Hematopoietic multipotent progenitor cell treated with erythropoietin and hydrocortisone succinate and interleukin-3 and kit ligand, for 6 days (in vitro differentiated cells): ENCODE data around the gene OLA1.
"Not testable (repeated sequence)": the region's sequence is repeated elsewhere in the genome, so short reads cannot be mapped to it uniquely, and the experiment has no call there.

Experiments
- DNase-seq: peaks from one replicate; pipeline ENCODE4 v3.0.0-alpha.2; 2015

The OLA1 gene

DNA sequence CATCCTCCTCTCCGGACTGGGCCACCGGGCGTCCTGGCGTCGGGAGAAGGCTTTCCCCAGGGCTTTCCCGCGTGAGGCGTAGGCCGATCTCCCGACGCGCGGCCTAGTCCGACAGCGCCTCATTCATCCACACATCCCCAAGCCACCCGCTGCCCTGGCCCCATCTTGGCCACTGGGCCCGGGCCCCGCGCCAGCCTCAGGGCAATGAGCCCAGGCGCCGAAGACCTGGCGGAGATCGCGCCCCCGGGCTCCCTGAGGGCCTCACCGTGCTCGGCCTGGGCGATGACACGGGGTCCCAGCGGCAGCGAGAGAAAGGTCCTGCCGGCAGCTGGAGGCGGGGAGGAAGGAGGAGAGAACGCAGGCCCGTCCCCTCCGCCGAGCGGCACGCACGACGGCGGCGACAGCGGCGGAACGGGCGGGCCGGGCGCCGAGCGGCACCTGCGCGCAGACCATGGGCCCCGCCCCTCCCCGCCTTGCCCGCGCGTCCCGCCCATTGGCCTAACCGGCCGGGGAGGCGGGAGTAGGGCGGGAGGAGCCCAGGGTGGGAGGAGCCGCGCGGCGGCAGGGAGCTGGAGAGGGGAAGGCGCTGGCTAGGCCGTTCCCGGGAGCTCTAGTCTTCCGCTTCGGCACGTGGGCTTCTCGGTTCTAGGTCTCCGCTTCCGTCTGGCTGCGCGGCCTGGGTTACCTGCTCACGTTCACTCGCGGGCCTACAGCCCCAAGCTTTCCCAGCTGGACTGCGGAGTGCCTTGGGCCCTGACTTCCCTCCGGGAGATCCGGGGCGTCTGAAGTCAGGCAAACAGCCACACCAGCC is at the start of gene OLA1:
Gene OLA1, minus strand, starts transcription at position 346 of the 811 bp plus-strand sequence. CDS start 1,717 bp downstream, outside the sequence.
- DNase-seq = peak; percentile 95

DNA sequence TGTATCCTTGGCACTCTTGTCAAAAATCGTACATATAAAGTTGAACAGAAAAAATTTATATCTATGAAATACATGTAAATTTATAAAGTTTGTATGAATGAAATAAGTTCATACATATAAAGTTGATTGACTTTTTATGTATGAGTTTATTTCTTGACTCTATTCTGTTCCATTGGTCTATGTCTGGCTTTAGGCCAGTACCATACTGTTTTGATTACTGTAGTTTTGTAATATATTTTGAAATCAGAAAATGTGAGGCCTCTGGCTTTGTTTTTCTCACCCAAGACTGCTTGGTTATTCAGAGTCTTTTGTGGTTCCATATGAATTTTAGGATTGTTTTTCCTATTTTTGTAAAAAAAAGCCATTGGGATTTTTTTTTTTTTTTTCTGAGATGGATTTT is 44.6 kb upstream of the OLA1 start:
- DNase-seq = no peak

DNA sequence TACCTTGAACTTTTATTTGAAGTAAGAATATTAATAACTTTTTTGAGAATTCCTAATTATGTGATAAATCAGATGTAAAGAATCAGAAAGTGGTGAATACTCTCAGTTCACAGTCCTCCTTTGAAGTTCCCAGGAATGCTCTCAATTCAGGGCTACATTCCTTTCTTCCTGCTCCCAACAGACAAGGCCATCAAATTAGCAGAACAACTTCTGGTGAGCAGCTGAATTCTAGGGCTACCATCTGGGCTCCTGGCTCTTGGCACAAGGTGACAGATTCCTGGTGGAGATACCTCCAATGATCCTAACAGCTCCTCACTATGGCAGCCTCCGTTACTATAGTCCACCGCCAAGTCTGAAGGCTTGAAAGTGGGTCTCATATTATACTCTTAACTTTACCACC is 37.8 kb upstream of the OLA1 start:
- DNase-seq = no peak

DNA sequence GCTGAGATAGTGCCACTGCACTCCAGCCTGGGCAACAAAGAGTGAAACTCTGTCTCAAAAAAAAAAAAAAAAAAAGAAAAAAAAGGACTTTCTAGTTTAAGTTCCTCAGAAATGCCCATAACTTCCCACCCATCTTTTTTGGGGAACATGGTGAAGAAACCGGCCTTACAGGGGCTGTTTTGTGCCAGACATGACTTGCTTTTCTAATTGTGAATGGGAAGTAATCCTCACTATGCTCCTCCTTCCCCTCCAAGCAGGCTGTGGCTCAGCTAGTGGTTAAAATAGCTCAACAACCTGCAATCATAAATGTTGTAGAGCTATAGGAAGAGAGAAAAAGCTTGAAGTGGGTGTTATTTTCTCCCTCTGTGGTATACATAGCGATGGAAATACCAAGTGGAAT is 34.1 kb upstream of the OLA1 start:
- no peak for DNase-seq

DNA sequence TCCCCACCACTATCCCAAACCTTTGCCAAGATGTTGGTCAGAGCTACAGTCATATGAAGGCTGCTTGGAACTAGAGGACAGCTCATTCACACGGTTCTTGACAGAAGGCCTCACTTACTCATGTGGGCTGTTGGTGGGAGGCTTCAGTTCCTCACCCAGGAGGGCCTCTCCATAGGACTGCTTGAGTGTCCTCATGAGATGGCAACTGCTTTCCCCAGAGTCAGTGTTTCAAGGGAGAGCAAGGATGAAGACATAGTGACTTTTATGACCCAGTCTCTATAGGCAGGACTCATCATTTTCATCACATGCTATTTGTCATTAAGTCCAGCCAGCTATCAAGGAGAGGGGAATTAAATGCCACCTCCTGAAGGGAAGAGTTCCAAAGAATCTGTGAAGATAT is 33.4 kb upstream of the OLA1 start:
- DNase-seq = no peak

DNA sequence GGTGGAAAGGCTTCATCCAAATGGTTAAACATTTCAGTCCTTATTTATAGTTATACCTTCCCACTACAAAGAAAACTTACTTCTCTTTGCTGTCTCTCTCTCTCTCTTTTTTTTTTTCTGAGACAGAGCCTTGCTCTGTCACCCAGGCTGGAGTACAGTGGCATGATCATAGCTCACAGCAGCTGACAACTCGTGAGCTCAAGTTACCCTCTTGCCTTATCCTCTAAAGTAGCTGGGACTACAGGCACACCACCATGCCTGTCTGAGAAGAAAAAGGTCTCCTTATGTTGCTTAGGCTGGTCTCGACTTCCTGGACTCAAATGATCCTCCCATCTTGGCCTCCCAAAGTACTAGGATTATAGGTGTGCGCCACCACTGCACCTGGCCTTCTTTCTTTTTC is 32.3 kb upstream of the OLA1 start:
- DNase-seq = no peak

DNA sequence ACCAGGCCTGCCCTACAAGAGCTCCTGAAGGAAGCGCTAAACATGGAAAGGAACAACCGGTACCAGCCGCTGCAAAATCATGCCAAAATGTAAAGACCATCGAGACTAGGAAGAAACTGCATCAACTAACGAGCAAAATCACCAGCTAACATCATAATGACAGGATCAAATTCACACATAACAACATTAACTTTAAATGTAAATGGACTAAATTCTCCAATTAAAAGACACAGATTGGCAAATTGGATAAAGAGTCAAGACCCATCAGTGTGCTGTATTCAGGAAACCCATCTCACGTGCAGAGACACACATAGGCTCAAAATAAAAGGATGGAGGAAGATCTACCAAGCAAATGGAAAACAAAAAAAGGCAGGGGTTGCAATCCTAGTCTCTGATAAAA is 21.9 kb upstream of the OLA1 start:
- not testable (repeated sequence) for DNase-seq

DNA sequence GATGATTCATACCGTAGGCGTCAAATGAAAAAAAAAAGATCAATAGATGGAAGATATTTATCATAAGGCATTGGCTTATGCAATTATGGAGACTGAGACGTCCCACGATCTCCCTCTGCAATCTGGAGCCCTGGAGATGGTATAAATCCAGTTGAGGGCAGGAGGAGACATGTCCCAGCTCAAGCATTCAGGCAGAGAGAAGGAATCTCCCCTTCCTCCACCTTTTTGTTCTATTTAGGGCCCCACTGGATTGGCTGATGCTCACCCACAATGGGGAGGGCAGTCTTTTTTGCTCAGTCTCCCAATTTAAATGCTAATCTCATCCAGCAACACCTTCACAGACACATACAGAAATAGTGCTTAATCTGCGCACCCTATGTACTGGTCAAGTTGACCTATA is 18.0 kb upstream of the OLA1 start:
- DNase-seq = no peak

DNA sequence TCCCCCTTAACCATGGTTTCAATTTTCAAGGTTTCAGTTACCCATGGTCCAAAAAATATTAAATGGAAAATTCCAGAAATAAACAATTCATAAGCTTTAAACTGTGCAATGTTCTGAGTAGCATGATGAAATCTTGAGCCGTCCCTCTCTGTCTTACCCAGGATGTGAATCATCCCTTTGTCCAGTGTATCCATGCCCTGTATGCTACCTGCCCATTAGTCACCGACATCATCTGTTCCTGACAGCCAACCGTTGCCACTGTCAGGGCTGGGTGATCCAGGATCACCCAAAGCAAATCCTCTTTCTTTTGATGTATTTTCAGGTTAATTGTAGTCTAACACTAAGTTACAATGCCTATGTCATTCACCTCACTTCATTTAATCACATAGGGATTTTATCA is 15.7 kb upstream of the OLA1 start:
- no peak for DNase-seq

DNA sequence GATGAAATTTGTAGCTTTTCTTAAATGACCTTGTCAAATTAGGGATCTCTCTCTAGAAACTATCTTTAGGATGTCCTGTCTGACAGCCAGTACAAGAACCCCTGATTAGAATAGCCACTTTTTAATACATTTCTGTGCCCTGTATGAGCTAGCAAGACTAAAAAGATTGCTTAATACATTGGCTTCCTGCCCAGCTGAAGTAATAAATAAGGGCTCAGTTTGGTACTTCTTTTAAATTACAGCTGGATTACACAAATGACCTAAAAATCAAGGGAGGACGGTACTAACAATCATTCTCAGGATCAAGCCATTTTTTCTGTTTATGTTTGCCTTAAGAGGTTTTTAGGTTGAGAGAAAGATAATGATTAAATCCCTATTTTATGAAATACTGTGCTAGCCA is 11.6 kb upstream of the OLA1 start:
- peak; percentile 62 for DNase-seq

DNA sequence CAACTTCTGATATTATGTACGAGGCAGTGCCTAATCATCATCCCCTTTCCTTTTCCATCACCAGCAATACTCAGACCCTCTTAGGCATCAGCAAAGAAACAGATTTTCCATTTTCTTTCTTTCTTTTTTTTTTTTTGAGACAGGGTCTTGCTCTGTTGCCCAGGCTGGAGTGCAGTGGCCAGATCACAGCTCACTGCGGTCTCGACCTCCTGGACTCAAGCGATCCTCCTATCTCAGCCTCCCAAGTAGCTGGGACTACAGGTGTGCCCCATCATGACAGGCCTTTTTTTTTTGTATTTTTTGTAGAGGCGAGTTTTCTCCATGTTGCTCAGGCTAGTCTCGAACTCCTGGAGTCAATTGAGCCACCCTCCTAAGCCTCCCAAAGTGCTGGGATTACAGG is 5.9 kb upstream of the OLA1 start:
- no peak for DNase-seq

DNA sequence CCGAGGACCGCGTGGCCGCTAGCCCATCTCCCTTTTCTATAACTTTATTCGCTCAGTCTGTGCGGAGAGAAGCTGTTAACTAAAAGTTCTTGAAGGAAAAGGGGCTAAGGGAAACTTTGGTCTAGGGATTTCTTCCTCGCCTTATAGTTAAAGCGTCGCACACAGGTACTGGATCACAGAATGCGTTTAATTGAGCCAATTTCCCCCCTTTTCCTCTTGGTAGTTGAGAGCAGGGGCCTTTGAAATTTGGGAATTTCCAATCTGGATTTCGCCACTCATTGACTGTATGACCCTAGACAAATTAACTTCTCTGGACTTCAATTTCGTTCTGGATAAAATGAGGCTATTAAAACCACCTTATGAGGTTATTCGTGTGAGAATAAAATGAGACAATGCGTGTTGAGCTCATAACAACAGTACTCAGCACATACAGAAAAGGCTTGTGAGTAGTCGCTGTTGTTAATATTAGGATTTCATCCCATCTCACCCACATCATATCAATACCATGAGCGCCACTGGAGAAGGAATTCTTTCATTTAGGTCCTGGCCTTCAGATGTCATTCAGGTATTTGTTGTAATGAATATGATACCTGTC is 763 bp upstream of the OLA1 start:
- DNase-seq = no peak

DNA sequence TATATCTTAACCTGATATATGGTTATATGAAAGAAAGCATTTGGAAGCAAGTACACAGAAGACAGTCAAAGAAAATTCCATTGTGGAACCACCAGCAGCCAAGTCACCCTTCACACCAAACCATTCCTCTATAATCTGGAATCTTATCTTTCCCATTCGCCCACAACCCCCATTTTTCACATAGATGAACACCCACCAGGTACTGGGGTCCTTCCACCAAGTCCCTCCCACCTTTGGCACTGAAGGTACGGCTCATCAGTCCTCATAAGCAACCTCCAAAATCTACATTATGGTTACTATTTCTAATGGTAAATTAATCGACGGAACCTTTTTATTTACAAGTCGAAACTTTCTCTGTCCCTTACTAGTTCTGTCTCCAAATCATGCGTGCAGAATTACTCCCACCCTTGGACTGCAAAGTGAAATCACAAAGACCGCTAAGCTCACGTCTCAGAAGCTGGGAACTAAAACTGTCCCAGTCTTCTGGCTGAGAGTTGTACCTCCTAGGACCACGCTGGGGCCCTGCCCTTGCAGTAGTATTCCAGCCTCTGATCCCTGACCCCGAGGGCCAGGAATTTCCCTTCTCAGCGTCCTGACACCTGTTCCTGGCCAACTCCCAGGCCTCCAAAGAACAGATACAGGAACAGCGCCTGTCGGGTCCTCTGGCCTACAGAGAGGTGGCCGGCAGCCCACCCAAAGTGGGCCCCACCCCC is 702 bp downstream of the OLA1 start:
- peak; percentile 53 for DNase-seq

DNA sequence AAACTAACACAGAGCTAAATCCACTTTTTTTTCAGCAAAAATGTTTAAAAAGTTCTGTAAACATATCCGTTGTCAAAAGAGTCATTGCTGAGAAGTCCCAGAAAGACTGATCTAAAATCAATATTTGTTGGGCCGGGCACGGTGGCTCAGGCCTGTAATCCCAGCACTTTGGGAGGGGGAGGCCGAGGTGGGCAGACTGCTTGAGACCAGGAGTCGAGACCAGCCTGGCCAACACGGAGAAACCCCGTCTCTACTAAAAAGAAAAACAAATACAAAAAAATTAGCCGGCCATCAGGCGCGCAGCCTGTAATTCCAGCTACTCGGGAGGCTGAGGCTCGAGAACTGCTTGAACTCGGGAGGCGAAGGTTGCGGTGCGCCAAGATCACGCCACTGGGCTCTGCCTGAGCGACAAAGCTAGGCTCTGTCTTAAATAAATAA is 1.4 kb downstream of the OLA1 start:
- no peak for DNase-seq

DNA sequence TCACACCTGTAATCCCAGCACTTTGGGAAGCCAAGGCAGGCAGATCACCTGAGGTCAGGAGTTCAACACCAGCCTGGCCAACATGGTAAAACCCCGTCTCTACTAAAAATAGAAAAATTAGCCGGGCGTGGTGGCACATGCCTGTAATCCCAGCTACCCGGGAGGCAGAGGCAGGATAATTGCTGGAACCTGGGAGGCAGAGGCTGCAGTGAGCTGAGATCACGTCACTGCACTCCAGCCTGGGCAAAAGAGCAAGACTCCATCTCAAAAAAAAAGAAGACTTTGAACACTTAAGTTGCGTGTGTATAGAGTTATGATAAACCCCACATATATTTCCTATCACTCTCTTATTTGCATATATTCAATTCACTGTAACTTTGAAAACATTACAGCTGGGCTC is 2.7 kb downstream of the OLA1 start:
- DNase-seq = not testable (repeated sequence)

DNA sequence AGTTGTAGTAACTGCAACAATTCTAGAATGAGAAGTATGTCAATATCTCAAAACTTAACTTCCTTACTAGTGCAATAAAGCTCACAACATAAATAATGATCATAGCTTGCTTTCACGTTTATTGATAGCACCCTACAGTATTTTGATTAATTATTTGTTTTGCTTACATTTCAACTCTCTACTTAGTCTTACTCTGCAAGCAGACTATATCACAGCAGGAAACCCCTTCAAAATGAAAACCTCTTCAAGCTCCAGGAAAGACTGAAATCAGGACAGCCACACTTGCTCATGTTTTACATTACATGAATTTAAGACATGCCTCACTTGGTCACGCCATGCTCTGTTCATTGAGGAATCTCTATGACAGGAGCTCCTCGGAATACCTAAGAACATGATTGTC is 3.3 kb downstream of the OLA1 start:
- DNase-seq = no peak

DNA sequence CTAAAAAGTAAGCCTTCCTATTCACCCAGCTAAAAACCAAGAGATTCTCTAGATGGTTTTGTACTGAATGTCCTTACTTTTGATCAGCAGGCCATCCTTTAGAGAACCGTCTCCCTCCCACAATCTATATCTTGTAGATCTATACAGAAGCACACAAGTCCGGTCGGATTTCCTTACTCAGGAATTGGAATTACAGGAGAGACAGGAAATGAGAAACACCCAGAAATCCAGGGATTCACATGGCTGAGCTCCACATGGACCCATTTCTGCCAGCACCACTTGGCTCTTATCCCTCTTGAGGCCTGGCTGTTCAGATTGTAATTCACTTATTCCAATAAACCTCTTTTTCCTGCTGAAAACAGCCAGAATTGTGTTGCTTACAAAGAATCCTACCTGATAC is 4.5 kb downstream of the OLA1 start:
- no peak for DNase-seq

DNA sequence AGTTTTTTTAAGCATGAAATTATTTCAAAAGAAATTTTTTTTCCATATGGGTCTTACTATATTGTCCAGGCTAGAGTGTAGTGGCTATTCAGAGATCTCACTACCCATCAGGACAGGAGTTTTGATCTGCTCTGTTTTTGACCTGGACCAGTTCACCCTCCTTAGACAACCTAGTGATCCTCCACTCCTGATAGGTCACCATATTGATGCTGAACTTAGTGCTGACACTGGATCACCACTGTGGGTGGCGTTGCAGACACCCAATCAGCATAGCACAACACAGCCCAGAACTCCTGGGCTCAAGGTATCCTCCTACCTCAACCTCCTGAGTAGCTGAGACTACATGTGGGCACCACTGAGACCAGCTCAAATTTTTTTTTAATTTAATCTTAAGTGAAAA is 8.2 kb downstream of the OLA1 start:
- no peak for DNase-seq

DNA sequence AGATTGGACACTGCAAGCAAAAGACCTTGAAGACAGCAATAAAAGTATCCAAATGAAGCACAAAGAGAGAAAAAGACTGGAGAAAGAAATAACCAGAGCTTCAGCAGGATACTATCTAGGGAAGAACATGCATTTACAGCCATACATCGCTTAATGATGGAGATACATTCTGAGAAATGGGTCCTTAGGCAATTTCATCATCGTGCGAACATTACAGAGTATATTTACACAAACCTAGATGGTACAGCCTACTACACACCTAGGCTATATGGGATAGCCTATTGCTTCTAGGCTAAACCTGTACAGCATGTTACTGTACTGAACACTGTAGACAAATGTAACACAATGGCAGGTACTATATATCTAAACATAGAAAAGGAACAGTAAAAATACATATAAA is 11.9 kb downstream of the OLA1 start:
- DNase-seq = no peak

DNA sequence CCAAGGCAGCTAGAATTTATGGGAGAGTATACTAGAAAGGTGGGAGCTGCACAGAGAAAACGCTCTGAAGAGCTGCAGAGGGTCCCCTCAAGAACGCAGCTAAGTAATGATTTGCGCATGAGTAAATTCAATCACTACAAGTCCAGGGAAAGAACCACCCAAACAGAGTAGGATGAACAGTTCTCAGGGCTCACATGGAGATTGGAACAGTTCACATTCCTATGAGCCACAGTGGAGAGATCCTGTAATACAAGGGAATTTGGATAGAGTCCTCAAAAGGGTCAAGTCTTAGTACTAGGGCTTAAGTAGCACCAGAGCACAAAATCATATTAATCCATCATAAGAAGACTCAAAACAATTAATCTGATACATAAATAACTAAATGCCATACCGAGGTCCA is 12.7 kb downstream of the OLA1 start:
- no peak for DNase-seq

DNA sequence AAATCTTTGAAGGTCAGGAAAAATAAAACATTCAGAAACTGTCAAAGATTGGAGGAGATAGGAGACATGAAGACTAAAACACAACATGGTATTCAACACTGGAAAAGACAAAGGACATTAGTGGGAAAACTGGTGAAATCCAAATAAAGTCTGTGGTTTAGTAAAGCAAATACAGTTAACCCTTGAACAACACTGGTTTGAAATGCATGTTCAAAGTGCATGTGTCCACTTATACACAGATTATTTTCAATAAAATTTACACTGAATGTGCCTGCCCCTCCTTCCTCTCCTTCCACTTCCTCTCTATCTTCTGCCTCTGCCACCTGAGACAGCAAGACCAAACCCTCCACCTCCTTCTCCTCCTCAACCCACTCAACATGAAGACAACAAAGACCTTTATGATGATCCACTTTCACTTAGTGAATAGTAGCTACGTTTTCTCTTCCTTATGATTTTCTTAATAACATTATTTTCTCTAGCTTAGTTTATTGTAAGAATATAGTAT is 14.5 kb downstream of the OLA1 start:
- no peak for DNase-seq

DNA sequence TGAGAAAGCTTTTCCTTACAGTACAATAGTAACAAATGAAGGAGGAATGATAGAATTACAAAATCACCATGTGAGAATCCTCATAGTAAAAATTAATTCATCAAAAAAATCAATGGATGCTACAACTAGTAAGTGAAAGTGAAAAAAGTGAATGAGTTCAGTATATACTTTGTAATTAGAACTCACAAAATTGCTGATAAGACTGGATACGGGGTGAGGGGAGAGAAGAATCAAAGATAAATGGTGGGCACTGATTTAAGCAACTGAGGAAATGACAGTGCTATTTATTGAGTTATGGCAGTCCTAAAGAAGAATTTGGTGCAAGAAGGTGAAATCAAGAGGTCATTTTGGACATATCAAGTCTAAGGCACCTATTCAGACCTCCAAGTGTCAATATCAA is 20.6 kb downstream of the OLA1 start:
- no peak for DNase-seq

DNA sequence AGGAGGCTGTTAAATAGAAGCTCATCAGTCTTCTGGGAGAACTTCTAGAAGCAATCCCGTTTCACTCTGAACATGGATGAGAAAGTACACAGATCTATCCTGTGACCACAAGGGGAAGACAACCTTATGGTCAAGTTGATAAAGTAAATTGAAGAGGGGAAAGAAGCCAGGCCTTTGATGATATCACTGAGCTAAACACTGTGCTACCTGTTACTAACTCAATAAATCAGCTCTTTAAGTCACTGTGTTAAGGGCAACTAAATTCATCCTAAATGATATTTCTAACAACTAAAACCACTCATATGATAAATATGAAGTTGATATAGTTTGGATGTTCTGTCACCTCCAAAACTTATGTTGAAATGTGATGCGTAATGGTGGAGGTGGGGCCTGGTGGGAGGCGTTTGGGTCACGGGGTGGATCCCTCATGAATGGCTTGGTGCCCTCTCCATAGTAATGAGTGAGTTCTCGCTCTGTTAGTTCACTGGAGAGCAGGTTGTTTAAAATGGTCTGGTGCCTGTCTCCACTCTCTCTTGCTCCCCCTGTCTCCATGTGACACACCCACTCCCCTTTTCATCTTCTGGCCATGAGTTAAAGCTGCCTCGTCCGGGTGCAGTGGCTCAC is 23.6 kb downstream of the OLA1 start:
- peak; percentile 57 for DNase-seq
